SH-SY5Y (cell line): ENCODE measurements around the gene ADAMTSL1.

Experiments used
- GATA2 ChIP-seq: IDR thresholded peaks from 2 replicates; pipeline ENCODE4 v1.6.1; 2011; ENCODE audit warnings: mild to moderate bottlenecking, low read depth, low read length
- GATA3 ChIP-seq: IDR thresholded peaks from 2 replicates; pipeline ENCODE4 v1.6.1; 2011; ENCODE audit warnings: low read depth, mild to moderate bottlenecking, low read length, moderate library complexity

ADAMTSL1 gene

DNA sequence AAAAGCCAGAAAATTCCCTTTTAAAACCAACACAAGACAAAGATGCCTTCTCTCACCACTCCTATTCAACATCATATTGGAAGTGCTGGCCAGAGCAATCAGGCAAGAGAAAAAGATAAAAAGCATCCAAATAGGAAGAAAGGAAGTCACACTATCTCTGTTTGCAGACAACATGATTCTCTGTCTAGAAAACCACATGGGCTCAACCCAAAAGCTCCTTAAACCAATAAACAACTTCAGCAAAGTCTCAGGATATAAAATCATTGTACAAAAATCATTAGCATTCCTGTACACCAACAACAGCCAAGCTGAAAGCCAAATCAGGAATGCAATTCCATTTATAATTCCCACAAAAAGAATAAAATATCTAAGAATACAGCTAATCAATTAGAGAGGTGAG, 112.0 kb downstream of the ADAMTSL1 start:
- TF ChIP-seq GATA3 = no peak
- no peak for TF ChIP-seq GATA2

GRCh38 chr9:18588002-18588401, 114.0 kb downstream of the ADAMTSL1 start:
- TF ChIP-seq GATA2 = no peak
- TF ChIP-seq GATA3 = no peak

GRCh38 chr9:18591261-18591660, 117.3 kb downstream of the ADAMTSL1 start:
- TF ChIP-seq GATA2 (no peak), GATA3 (no peak)

DNA sequence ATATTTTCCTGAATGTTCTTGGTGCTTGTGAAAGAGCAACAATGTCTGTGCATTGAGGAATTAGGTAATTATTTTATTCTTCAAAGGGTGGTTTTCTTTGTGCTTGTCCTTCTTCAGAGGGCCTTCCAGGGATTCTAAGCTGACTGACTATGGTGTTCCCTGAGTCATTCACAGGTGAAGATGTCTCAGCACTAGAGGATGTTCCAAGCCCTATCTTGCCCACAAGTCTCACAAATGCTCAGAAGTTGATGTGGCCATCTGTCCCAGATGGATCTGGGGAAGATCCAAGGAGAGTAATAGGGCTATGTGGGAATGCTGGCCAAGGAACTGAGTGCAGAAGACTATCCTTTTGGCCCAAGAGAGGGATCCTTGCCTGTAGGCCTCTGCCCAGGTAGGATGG, 120.9 kb downstream of the ADAMTSL1 start:
- no peak for TF ChIP-seq GATA2
- TF ChIP-seq GATA3 = no peak

DNA sequence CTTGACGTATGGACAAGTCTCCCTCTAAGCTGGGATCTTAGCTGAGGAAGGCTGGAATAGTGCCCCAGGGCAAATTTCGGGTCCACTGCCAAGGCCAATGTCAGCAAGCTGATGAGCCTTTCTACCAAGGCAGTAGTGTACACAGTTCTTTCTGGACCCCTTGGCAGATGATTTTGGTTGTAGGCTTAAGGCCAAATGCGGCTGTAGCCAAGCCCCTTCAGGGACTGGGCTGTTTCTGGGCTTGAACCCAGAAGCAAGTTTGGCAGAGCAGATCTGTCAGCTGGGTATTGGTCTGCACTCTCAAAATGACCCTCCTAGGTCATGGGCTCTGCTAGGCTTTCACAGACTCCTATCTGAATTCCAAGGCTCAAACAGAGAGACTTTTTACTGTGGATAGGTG, 121.6 kb downstream of the ADAMTSL1 start:
- no peak for TF ChIP-seq GATA3
- TF ChIP-seq GATA2 = no peak

DNA sequence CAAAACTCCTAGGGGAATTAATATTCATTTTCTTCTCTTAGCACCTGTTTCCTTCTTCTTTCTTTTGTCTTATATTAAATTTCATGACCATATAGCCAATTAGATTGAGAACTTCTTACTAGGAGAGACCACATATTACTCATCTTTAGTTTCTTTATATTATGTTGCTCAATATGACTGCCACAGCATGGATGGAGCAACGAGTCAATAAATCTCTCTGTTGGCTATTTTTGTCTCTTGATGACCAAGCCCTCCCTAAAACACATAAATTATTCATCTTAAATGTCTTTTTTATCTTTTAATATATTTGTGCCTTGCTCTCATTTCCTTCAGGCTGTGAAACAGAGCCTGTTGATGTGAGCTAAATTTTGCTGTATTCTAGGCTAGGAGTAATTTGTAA, 123.0 kb downstream of the ADAMTSL1 start:
- TF ChIP-seq GATA3 (no peak), GATA2 (no peak)

DNA sequence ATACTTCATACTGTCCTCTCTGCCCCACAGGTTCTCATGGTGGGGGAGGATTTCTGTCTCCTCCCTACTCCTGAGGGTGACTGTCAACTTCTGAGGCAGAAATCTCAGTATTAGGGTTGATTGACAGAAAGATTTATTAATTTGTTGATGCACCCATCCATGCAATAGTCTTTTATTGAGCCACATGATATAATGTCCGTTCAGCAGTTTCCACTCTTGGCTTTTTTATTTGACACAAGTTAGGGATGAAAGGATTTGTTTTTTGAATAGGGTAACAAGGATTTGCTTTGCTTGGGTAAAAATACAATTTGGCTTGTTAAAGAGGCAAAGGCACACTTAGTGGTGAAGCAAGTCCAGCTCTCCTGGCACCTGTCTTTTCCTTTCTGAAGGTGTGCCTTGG, 125.0 kb downstream of the ADAMTSL1 start:
- TF ChIP-seq GATA2 (no peak), GATA3 (no peak)

DNA sequence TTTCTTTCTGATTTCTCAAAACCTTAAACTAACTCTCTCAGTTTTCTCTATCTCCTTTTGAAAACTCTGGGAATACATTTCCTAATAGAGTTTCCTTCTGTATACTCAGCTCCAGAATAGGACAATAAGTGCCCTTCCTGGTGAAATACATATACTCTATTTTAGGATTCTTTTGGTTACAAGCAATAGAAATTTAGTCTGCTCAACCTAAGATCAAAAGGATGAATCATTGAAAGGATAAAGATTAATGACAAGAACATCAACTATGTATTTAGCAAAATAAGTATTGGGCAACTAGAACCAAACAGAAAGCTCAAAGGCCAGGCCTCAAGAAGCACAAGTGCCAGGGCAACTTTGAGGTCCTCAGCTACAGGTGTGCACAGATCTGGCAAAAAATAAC, 127.1 kb downstream of the ADAMTSL1 start:
- TF ChIP-seq GATA2 (no peak), GATA3 (no peak)

GRCh38 chr9:18601956-18602355, 128.0 kb downstream of the ADAMTSL1 start:
- no peak for TF ChIP-seq GATA3
- TF ChIP-seq GATA2 = no peak

- no peak for TF ChIP-seq GATA2
- TF ChIP-seq GATA3 = no peak
These were observed 131.1 kb downstream of the ADAMTSL1 start for GRCh38 chr9:18604767-18605730.

DNA sequence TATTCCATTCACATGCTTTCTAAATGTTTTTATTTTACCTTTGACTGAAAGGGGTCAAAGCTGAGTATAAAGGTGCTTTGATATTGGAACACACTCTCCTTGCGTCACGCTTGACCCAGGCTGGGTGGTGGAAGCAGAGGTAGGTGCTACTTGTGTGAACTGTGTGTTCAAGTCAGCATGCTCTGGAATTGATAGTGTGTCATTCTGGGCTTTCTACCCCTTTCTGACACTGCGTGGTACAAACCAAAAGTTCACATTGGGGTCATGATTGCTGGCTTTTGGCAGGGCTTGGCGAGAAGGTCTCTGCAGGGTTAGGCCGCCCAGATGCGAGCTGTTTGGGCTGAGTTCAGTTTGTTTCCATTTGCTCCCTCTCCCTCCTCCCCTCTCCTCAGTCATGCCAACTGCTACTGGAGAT, 131.8 kb downstream of the ADAMTSL1 start:
- no peak for TF ChIP-seq GATA2
- TF ChIP-seq GATA3 = no peak

DNA sequence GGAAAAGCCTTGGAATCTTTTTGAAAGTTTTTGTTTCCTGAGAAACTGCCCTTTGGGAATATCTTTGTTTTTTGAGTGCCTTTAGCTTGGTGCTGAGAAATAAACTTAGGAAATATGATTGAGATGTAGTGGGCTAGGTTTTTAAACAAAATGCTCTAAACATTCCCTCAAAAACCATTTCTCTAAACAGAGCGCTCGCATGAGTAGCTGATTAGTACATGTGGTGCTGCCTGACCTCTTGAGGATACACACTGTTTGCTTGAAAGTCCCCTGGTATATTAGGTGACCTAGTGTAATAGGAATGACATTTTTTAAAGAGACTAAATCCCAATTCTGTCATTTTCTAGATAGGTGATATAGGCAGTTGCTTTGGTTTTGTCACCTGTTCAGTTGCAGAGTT, 132.3 kb downstream of the ADAMTSL1 start:
- TF ChIP-seq GATA2 (no peak), GATA3 (no peak)

DNA sequence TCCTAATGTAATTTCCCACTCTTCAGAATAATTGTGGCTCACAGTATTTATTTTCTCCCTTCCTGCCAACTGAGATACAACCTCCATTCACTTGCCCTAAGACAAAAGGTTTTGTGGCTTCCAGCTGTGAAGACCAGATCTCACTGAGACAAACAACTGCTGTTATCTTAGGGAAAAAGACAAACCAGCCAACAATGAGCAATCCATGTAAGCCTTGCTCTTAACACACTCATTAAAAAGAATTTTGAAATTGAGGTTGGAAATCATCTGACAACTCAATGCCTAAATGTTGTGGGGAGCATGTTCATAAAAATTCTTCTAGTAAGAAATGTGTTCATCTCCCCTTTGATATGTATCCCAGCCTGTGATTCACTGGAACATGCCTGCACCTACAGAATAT, 132.9 kb downstream of the ADAMTSL1 start:
- TF ChIP-seq GATA2 (no peak), GATA3 (no peak)

DNA sequence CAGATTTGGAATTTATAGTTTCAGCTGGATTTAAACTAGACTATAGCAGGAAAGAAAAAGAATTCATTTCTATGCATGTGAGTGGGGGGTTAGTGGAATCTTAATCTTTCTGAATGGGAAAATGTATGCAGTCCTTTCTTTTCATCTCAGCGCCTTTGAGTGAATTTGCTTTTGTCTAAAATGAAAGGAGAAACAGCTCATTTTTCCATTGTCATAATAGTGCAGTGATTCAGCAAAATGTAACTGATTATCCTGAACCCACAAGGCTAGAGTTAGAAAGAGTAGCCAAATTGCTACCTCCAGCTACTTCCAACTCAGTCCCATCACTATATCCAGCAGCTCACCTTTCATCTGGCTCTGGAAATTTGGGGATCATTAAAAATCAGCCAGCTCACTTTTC, 134.4 kb downstream of the ADAMTSL1 start:
- TF ChIP-seq GATA2 = no peak
- no peak for TF ChIP-seq GATA3

DNA sequence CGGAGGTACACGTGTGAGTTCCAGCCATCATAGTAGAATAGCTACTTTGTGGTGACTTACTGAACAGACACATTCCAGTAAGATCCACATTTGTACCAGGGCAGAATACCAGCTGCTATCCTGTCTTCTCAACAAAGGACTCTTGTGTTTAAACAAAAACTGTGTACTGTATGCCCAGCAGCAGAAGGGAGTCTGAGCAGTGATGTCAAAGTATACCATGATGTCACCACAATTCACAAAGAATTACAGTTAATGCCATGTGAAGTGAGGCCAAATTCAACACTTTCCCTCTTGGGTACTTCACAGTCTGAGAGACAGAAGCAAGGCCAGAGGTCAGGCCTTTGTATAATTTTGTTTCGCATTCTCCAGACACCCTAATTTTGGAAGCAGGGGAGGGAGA, 137.0 kb downstream of the ADAMTSL1 start:
- TF ChIP-seq GATA2 (no peak), GATA3 (no peak)

- no peak for TF ChIP-seq GATA2
These were observed 138.0 kb downstream of the ADAMTSL1 start for GRCh38 chr9:18611971-18612370.
